GM21619 (cell line): ENCODE measurements around the gene HDHD3.
A peak's percentile ranks its signal among the peaks of the same experiment; 100 is the strongest.
"Not testable (repeated sequence)": the region's sequence is repeated elsewhere in the genome, so short reads cannot be mapped to it uniquely, and the experiment has no call there.

Experiments
- ATAC-seq: cut with Tn5 transposase; IDR thresholded peaks from one replicate; pipeline ENCODE4 v1.9.1; 2021; ENCODE audit not compliant: unreplicated experiment

The HDHD3 gene

GRCh38 chr9:113390192-113390960 lies 13.6 kb upstream of the HDHD3 start:
- no peak for ATAC-seq

GRCh38 chr9:113389451-113389850 lies 12.7 kb upstream of the HDHD3 start:
- no peak for ATAC-seq

GRCh38 chr9:113388833-113389232 lies 12.0 kb upstream of the HDHD3 start:
- ATAC-seq = no peak

GRCh38 chr9:113387560-113388230 lies 10.9 kb upstream of the HDHD3 start:
- ATAC-seq = no peak

GRCh38 chr9:113386571-113387393 lies 10.0 kb upstream of the HDHD3 start:
- ATAC-seq = no peak

GRCh38 chr9:113381909-113382411 lies 5.2 kb upstream of the HDHD3 start:
- ATAC-seq = no peak

GRCh38 chr9:113381441-113381840 lies 4.7 kb upstream of the HDHD3 start:
- not testable (repeated sequence) for ATAC-seq

- peak; percentile 75 for ATAC-seq
Observed at GRCh38 chr9:113380869-113381378, 4.1 kb upstream of the HDHD3 start.

GRCh38 chr9:113379829-113380210 lies 3.0 kb upstream of the HDHD3 start:
- not testable (repeated sequence) for ATAC-seq

- not testable (repeated sequence) for ATAC-seq
Observed at GRCh38 chr9:113379094-113379828, 2.5 kb upstream of the HDHD3 start.

GRCh38 chr9:113375057-113376023 lies 1.4 kb downstream of the HDHD3 start:
- no peak for ATAC-seq

- ATAC-seq = no peak
Observed at GRCh38 chr9:113373676-113374392, 3.0 kb downstream of the HDHD3 start.

- no peak for ATAC-seq
Observed at GRCh38 chr9:113373256-113373655, 3.5 kb downstream of the HDHD3 start.

- no peak for ATAC-seq
Observed at GRCh38 chr9:113372059-113372458, 4.7 kb downstream of the HDHD3 start.

GRCh38 chr9:113370806-113371325 lies 5.9 kb downstream of the HDHD3 start:
- ATAC-seq = no peak

GRCh38 chr9:113369855-113370140 lies 7.0 kb downstream of the HDHD3 start:
- ATAC-seq = no peak

- no peak for ATAC-seq
Observed at GRCh38 chr9:113368982-113369854, 7.6 kb downstream of the HDHD3 start.
